HepG2 (cell line): ENCODE measurements around the gene LAPTM4A. TPM values are rescaled to one million over a fixed set of nuclear protein-coding genes. Genes with fewer than 3 reads are reported as not detected.

ENCODE experiments used
- GZF1 ChIP-seq: sonication (generic); formaldehyde crosslinking; IDR thresholded peaks from 2 replicates; pipeline ENCODE4 v1.5.1; 2020; ENCODE audit warnings: mild to moderate bottlenecking, missing genetic modification reagents
- KLF9 ChIP-seq: IDR thresholded peaks from 2 replicates; pipeline ENCODE4 v1.6.1; 2016; ENCODE audit warnings: low read depth
- MTA1 ChIP-seq: sonication (generic); formaldehyde crosslinking; IDR thresholded peaks from 2 replicates; pipeline ENCODE4 v1.4.0; 2020; ENCODE audit warnings: missing genetic modification reagents, mild to moderate bottlenecking, borderline replicate concordance
- SMYD3 ChIP-seq: sonication (generic); formaldehyde crosslinking; IDR thresholded peaks from 2 replicates; pipeline ENCODE4 v1.8.1; 2023; ENCODE audit warnings: mild to moderate bottlenecking, missing genetic modification reagents
- SUZ12 ChIP-seq: fragments of 150-350 bp; IDR thresholded peaks from 2 replicates; pipeline ENCODE4 v1.6.1; 2014; ENCODE audit warnings: low read depth, low read length
- ZNF12 ChIP-seq: sonication (generic); formaldehyde crosslinking; IDR thresholded peaks from 2 replicates; pipeline ENCODE4 v1.5.0; 2020; ENCODE audit warnings: missing genetic modification reagents
- ZNF644 ChIP-seq: IDR thresholded peaks from 2 replicates; pipeline ENCODE4 v1.6.1; 2016; ENCODE audit warnings: low read depth
- ZNF775 ChIP-seq: sonication (generic); formaldehyde crosslinking; IDR thresholded peaks from 2 replicates; pipeline ENCODE4 v1.4.0; 2020; ENCODE audit warnings: missing genetic modification reagents, mild to moderate bottlenecking, moderate library complexity, borderline replicate concordance
- polyA plus RNA-seq, 8 experiments: library from polyadenylated mRNA; depleted of rRNA in 3 of 8; stranded (reverse) in 7 of 8; unstranded in 1 of 8; fragments of >200 nt; fragmentation: Illumina TruSeq in 4 of 8; extraction: Trizol in 4 of 8; gene quantifications; 2 replicates each; pipeline versions ENCODE4 v1.2.1 to v1.2.3, GENCODE V29; 2011 to 2016; ENCODE audit warnings: low read depth in 4 of 8, missing spikeins in 1 of 8, mixed read lengths in 1 of 8; ENCODE audit not compliant: insufficient read depth in 1 of 8
- total RNA-seq, 5 experiments: library from RNA; depleted of rRNA; stranded (reverse); fragments of >200 nt; fragmentation: Illumina TruSeq; extraction: Trizol; gene quantifications; 2 replicates each; pipeline ENCODE4 v1.2.3, GENCODE V29; 2016; ENCODE audit warnings: low read depth in 1 of 5
- TF ChIP-seq, protein P1 (sequence below): IDR thresholded peaks from 2 replicates; pipeline ENCODE4 v1.6.1; 2016; ENCODE audit warnings: mild to moderate bottlenecking, missing biosample characterization, missing genetic modification reagents
- TF ChIP-seq, protein P2 (sequence below), 2 experiments: sonication (generic) in 1 of 2; formaldehyde crosslinking in 1 of 2; IDR thresholded peaks; 2 replicates each; pipeline versions ENCODE4 v1.4.0 to v1.6.1; 2018 to 2020; ENCODE audit warnings: missing genetic modification reagents in 2 of 2, borderline replicate concordance in 1 of 2, low read depth in 1 of 2, mild to moderate bottlenecking in 1 of 2, missing biosample characterization in 1 of 2
- TF ChIP-seq, protein P3 (sequence below): sonication (generic); formaldehyde crosslinking; IDR thresholded peaks from one replicate; pipeline ENCODE4 v1.5.1; 2020; ENCODE audit warnings: mild to moderate bottlenecking, missing genetic modification reagents; ENCODE audit errors: not compliant biosample characterization
- TF ChIP-seq, protein P4 (sequence below): sonication (generic); formaldehyde crosslinking; IDR thresholded peaks from 2 replicates; pipeline ENCODE4 v1.4.0; 2020; ENCODE audit warnings: missing genetic modification reagents, borderline replicate concordance

The LAPTM4A gene
- total and polyA plus RNA-seq, 2 of the 13 experiments (the other 11 are each of a cell fraction or from before 2014, with no cell fraction given), result 116 to 558 TPM

DNA sequence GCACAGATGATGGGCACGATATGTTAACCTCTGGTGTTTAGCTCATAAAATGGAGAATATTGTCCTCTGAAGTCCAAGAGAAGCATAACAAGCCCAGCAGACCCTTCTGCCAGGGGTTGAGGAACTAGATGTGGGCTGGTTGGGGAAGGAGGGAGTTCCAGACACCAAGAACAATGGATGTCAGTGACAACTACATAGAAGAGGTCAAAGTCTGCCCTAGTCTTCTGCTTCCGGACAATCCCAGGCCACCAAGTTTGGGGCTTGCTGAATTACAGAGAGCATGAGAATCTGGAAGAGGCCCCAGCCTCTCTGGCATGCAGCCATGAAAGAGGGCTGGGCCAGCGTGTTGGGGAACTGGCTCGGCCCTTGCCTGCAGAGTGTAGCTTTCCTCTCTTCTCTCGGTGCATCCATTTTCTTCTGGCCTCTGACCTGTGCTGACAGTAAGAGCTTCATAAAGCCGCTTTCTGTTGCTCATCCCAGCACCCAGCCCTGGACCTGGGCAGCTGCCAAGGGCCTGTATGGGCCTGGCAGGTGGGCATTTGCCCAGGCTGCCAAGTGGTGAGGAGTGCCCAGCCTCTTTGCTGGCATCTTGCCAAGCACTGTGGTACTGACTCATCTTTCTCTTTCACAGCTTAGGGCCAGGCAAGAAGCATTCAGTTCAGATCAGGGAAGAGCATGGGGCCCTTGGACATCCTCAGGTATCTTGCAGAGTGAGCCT lies 14.6 kb upstream of the LAPTM4A start (continued):
- TF ChIP-seq ZNF644 (CRISPR knock-in tag) (peak; percentile 95), SMYD3 (CRISPR knock-in tag) (peak; percentile 45; the same call in 1 of the 2 replicates), ZNF775 (CRISPR knock-in tag) (no peak), KLF9 (CRISPR knock-in tag) (no peak), SUZ12 (no peak), GZF1 (0 out of 2 replicates have a peak, but pooled peaks have one; percentile 38), MTA1 (CRISPR knock-in tag) (peak; percentile 76; the same call in 1 of the 2 replicates), ZNF12 (CRISPR knock-in tag) (peak; percentile 6; the same call in 1 of the 2 replicates)
- TF ChIP-seq, protein P1, sequence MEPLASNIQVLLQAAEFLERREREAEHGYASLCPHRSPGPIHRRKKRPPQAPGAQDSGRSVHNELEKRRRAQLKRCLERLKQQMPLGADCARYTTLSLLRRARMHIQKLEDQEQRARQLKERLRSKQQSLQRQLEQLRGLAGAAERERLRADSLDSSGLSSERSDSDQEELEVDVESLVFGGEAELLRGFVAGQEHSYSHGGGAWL (CRISPR knock-in tag), result no peak
- TF ChIP-seq, protein P2, sequence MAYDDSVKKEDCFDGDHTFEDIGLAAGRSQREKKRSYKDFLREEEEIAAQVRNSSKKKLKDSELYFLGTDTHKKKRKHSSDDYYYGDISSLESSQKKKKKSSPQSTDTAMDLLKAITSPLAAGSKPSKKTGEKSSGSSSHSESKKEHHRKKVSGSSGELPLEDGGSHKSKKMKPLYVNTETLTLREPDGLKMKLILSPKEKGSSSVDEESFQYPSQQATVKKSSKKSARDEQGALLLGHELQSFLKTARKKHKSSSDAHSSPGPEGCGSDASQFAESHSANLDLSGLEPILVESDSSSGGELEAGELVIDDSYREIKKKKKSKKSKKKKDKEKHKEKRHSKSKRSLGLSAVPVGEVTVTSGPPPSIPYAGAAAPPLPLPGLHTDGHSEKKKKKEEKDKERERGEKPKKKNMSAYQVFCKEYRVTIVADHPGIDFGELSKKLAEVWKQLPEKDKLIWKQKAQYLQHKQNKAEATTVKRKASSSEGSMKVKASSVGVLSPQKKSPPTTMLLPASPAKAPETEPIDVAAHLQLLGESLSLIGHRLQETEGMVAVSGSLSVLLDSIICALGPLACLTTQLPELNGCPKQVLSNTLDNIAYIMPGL (CRISPR knock-in tag; IDR thresholded peaks at IDR 0.05; ENCODE audit: borderline replicate concordance in 1 of 2, low read depth in 1 of 2), result peak in 1 of 2 experiments; percentile 60; a peak in 1 of 4 replicates
- TF ChIP-seq, protein P3, sequence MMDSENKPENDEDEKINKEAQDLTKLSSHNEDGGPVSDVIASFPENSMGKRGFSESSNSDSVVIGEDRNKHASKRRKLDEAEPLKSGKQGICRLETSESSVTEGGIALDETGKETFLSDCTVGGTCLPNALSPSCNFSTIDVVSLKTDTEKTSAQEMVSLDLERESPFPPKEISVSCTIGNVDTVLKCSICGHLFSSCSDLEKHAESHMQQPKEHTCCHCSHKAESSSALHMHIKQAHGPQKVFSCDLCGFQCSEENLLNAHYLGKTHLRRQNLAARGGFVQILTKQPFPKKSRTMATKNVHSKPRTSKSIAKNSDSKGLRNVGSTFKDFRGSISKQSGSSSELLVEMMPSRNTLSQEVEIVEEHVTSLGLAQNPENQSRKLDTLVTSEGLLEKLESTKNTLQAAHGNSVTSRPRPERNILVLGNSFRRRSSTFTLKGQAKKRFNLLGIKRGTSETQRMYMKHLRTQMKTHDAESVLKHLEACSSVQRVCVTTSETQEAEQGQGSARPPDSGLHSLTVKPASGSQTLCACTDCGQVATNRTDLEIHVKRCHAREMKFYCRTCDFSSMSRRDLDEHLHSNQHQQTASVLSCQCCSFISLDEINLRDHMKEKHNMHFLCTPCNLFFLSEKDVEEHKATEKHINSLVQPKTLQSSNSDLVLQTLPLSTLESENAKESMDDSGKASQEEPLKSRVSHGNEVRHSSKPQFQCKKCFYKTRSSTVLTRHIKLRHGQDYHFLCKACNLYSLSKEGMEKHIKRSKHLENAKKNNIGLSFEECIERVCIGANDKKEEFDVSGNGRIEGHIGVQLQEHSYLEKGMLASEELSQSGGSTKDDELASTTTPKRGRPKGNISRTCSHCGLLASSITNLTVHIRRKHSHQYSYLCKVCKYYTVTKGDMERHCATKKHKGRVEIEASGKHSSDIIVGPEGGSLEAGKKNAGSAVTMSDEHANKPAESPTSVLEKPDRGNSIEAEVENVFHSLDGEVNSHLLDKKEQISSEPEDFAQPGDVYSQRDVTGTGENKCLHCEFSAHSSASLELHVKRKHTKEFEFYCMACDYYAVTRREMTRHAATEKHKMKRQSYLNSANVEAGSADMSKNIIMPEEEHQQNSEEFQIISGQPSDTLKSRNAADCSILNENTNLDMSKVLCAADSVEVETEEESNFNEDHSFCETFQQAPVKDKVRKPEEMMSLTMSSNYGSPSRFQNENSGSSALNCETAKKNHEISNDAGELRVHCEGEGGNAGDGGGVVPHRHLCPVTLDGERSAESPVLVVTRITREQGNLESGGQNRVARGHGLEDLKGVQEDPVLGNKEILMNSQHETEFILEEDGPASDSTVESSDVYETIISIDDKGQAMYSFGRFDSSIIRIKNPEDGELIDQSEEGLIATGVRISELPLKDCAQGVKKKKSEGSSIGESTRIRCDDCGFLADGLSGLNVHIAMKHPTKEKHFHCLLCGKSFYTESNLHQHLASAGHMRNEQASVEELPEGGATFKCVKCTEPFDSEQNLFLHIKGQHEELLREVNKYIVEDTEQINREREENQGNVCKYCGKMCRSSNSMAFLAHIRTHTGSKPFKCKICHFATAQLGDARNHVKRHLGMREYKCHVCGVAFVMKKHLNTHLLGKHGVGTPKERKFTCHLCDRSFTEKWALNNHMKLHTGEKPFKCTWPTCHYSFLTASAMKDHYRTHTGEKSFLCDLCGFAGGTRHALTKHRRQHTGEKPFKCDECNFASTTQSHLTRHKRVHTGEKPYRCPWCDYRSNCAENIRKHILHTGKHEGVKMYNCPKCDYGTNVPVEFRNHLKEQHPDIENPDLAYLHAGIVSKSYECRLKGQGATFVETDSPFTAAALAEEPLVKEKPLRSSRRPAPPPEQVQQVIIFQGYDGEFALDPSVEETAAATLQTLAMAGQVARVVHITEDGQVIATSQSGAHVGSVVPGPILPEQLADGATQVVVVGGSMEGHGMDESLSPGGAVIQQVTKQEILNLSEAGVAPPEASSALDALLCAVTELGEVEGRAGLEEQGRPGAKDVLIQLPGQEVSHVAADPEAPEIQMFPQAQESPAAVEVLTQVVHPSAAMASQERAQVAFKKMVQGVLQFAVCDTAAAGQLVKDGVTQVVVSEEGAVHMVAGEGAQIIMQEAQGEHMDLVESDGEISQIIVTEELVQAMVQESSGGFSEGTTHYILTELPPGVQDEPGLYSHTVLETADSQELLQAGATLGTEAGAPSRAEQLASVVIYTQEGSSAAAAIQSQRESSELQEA (CRISPR knock-in tag), result peak; percentile 22
- TF ChIP-seq, protein P4, sequence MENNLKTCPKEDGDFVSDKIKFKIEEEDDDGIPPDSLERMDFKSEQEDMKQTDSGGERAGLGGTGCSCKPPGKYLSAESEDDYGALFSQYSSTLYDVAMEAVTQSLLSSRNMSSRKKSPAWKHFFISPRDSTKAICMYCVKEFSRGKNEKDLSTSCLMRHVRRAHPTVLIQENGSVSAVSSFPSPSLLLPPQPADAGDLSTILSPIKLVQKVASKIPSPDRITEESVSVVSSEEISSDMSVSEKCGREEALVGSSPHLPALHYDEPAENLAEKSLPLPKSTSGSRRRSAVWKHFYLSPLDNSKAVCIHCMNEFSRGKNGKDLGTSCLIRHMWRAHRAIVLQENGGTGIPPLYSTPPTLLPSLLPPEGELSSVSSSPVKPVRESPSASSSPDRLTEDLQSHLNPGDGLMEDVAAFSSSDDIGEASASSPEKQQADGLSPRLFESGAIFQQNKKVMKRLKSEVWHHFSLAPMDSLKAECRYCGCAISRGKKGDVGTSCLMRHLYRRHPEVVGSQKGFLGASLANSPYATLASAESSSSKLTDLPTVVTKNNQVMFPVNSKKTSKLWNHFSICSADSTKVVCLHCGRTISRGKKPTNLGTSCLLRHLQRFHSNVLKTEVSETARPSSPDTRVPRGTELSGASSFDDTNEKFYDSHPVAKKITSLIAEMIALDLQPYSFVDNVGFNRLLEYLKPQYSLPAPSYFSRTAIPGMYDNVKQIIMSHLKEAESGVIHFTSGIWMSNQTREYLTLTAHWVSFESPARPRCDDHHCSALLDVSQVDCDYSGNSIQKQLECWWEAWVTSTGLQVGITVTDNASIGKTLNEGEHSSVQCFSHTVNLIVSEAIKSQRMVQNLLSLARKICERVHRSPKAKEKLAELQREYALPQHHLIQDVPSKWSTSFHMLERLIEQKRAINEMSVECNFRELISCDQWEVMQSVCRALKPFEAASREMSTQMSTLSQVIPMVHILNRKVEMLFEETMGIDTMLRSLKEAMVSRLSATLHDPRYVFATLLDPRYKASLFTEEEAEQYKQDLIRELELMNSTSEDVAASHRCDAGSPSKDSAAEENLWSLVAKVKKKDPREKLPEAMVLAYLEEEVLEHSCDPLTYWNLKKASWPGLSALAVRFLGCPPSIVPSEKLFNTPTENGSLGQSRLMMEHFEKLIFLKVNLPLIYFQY (CRISPR knock-in tag), result no peak; the same call in 1 of the 2 replicates
